Liver (tissue), 2 donors: Measurements from ENCODE around the gene DAPK2.

Experiments
- CTCF ChIP-seq: fragments of 150-350 bp; IDR thresholded peaks from 2 replicates; pipeline ENCODE4 v1.5.1; 2017; ENCODE audit warnings: improper control_type of control experiment, low read depth, low read length; ENCODE audit not compliant: missing input control
- FOXA1 ChIP-seq: IDR thresholded peaks from 2 replicates; pipeline ENCODE4 v1.6.1; 2016; ENCODE audit warnings: antibody characterized with exemption
- TF ChIP-seq, protein P1 (sequence below): IDR thresholded peaks from 2 replicates; pipeline ENCODE4 v1.6.1; 2016; ENCODE audit warnings: antibody characterized with exemption
- TF ChIP-seq, protein P2 (sequence below): IDR thresholded peaks from 2 replicates; pipeline ENCODE4 v1.6.1; 2016; ENCODE audit warnings: antibody characterized with exemption
- donor health status: healthy.

GRCh38 chr15:64037116-64037515, 9.2 kb downstream of the DAPK2 start:
- TF ChIP-seq CTCF (no peak), FOXA1 (no peak)
- TF ChIP-seq, protein P1, sequence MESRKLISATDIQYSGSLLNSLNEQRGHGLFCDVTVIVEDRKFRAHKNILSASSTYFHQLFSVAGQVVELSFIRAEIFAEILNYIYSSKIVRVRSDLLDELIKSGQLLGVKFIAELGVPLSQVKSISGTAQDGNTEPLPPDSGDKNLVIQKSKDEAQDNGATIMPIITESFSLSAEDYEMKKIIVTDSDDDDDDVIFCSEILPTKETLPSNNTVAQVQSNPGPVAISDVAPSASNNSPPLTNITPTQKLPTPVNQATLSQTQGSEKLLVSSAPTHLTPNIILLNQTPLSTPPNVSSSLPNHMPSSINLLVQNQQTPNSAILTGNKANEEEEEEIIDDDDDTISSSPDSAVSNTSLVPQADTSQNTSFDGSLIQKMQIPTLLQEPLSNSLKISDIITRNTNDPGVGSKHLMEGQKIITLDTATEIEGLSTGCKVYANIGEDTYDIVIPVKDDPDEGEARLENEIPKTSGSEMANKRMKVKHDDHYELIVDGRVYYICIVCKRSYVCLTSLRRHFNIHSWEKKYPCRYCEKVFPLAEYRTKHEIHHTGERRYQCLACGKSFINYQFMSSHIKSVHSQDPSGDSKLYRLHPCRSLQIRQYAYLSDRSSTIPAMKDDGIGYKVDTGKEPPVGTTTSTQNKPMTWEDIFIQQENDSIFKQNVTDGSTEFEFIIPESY: no peak
- TF ChIP-seq, protein P2, sequence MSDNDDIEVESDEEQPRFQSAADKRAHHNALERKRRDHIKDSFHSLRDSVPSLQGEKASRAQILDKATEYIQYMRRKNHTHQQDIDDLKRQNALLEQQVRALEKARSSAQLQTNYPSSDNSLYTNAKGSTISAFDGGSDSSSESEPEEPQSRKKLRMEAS: no peak
